Liver (tissue), 9 donors: ENCODE data around the gene AIDA. TPM values are rescaled to one million over a fixed set of nuclear protein-coding genes. Genes with fewer than 3 reads are reported as not detected.
"Not testable (repeated sequence)": the region's sequence is repeated elsewhere in the genome, so short reads cannot be mapped to it uniquely, and the experiment has no call there.

Experiments
- DNase-seq: peaks from one replicate; pipeline ENCODE4 v3.0.0-alpha.2; 2017; ENCODE audit warnings: low spot score
- H3K27ac ChIP-seq, 2 donors: one replicate each; pipeline ENCODE4 v1.7.0; 2013; ENCODE audit warnings: inconsistent platforms in 2 of 2, low read length in 2 of 2, control low read depth in 1 of 2, low read depth in 1 of 2, mild to moderate bottlenecking in 1 of 2
- H3K27me3 ChIP-seq, 4 donors: one replicate each; pipeline versions ENCODE4 v1.6.1 to v1.7.0; 2013; ENCODE audit warnings: low read length in 3 of 4, inconsistent platforms in 1 of 4, mild to moderate bottlenecking in 1 of 4, moderate library complexity in 1 of 4; ENCODE audit not compliant: control insufficient read depth in 4 of 4, insufficient read depth in 4 of 4
- H3K36me3 ChIP-seq, 4 donors: one replicate each; pipeline versions ENCODE4 v1.6.1 to v1.7.0; 2013; ENCODE audit warnings: low read length in 3 of 4, mild to moderate bottlenecking in 3 of 4, low read depth in 1 of 4, moderate library complexity in 1 of 4; ENCODE audit not compliant: control insufficient read depth in 4 of 4, insufficient read depth in 3 of 4
- H3K4me1 ChIP-seq, 4 donors: one replicate each; pipeline versions ENCODE4 v1.6.1 to v1.7.0; 2013; ENCODE audit warnings: low read length in 3 of 4, mild to moderate bottlenecking in 3 of 4, moderate library complexity in 1 of 4; ENCODE audit not compliant: control insufficient read depth in 4 of 4, insufficient read depth in 4 of 4
- H3K4me3 ChIP-seq, 3 donors: one replicate each; pipeline versions ENCODE4 v1.6.1 to v1.7.0; 2013; ENCODE audit warnings: low read length in 3 of 3, control low read depth in 1 of 3, low read depth in 1 of 3, mild to moderate bottlenecking in 1 of 3
- H3K9ac ChIP-seq, 2 donors: one replicate each; pipeline ENCODE4 v1.7.0; 2013; ENCODE audit warnings: low read length in 2 of 2, mild to moderate bottlenecking in 2 of 2, moderate library complexity in 2 of 2, control low read depth in 1 of 2, low read depth in 1 of 2
- H3K9me3 ChIP-seq, 4 donors: one replicate each; pipeline versions ENCODE4 v1.6.1 to v1.7.0; 2013; ENCODE audit warnings: low read length in 3 of 4; ENCODE audit not compliant: control insufficient read depth in 4 of 4
- ATF3 ChIP-seq: IDR thresholded peaks from 2 replicates; pipeline ENCODE4 v1.6.1; 2016; ENCODE audit warnings: antibody characterized with exemption
- CTCF ChIP-seq: fragments of 150-350 bp; IDR thresholded peaks from 2 replicates; pipeline ENCODE4 v1.5.1; 2017; ENCODE audit warnings: improper control_type of control experiment, low read depth, low read length; ENCODE audit not compliant: missing input control
- EGR1 ChIP-seq, 2 donors: IDR thresholded peaks; 2 replicates each; pipeline ENCODE4 v1.6.1; 2016 to 2018; ENCODE audit warnings: antibody characterized with exemption in 2 of 2, low read depth in 2 of 2
- FOXA1 ChIP-seq: IDR thresholded peaks from 2 replicates; pipeline ENCODE4 v1.6.1; 2016; ENCODE audit warnings: antibody characterized with exemption
- FOXA2 ChIP-seq: IDR thresholded peaks from 2 replicates; pipeline ENCODE4 v1.6.1; 2016; ENCODE audit warnings: antibody characterized with exemption
- GABPA ChIP-seq, 2 donors: IDR thresholded peaks in 1 of 2; conservative IDR thresholded peaks in 1 of 2; 2 replicates each; pipeline ENCODE4 v1.6.1; 2016; ENCODE audit warnings: antibody characterized with exemption in 2 of 2, mild to moderate bottlenecking in 1 of 2, moderate library complexity in 1 of 2
- HNF4A ChIP-seq, 2 donors: conservative IDR thresholded peaks; 2 replicates each; pipeline ENCODE4 v1.6.1; 2016; ENCODE audit warnings: antibody characterized with exemption in 2 of 2, mild to moderate bottlenecking in 2 of 2
- HNF4G ChIP-seq: IDR thresholded peaks from 2 replicates; pipeline ENCODE4 v1.6.1; 2016; ENCODE audit warnings: antibody characterized with exemption
- JUND ChIP-seq, 2 donors: IDR thresholded peaks; 2 replicates each; pipeline ENCODE4 v1.6.1; 2016; ENCODE audit warnings: antibody characterized with exemption in 2 of 2
- MAX ChIP-seq: IDR thresholded peaks from 2 replicates; pipeline ENCODE4 v1.6.1; 2016; ENCODE audit warnings: antibody characterized with exemption
- NR2F2 ChIP-seq: IDR thresholded peaks from 2 replicates; pipeline ENCODE4 v1.6.1; 2016; ENCODE audit warnings: antibody characterized with exemption
- RAD21 ChIP-seq, 2 donors: IDR thresholded peaks; 2 replicates each; pipeline ENCODE4 v1.6.1; 2016; ENCODE audit warnings: antibody characterized with exemption in 2 of 2, mild to moderate bottlenecking in 2 of 2
- REST ChIP-seq: IDR thresholded peaks from 2 replicates; pipeline ENCODE4 v1.6.1; 2016; ENCODE audit warnings: antibody characterized with exemption, mild to moderate bottlenecking
- SP1 ChIP-seq: IDR thresholded peaks from 2 replicates; pipeline ENCODE4 v1.6.1; 2018; ENCODE audit warnings: antibody characterized with exemption, mild to moderate bottlenecking
- YY1 ChIP-seq: IDR thresholded peaks from 2 replicates; pipeline ENCODE4 v1.6.1; 2016; ENCODE audit warnings: antibody characterized with exemption, mild to moderate bottlenecking
- ZBTB33 ChIP-seq: IDR thresholded peaks from 2 replicates; pipeline ENCODE4 v1.6.1; 2016; ENCODE audit warnings: antibody characterized with exemption
- WGBS: extraction: QIAGEN DNeasy Blood & Tissue Kit; methylation state at CpG from one replicate; pipeline ENCODE4 v1.1.7; 2013; 5-methylcytosine and 5-hydroxymethylcytosine counted together
- polyA plus RNA-seq, 2 donors: library from polyadenylated mRNA; stranded (reverse) in 1 of 2; unstranded in 1 of 2; fragments of 200-250 nt in 1 of 2; fragments of >200 nt in 1 of 2; fragmentation: Nextera tagmentation in 1 of 2; extraction: Ambion mirVana in 1 of 2; gene quantifications; one replicate each; pipeline versions ENCODE4 v1.2.1 to v1.2.3, GENCODE V29; 2013 to 2015
- total RNA-seq, 2 donors: library from RNA; depleted of rRNA; stranded (reverse); fragments of >200 nt; gene quantifications; one replicate each; pipeline ENCODE4 v1.2.3, GENCODE V29; 2014
- donor health status: healthy.
- donor health status: healthy.
- donor health status: healthy.
- donor health status: healthy.
- donor health status: healthy.

AIDA gene
- total and polyA plus RNA-seq, 4 donors, result 9.3 to 48.2 (median 21.5) TPM

- DNase-seq, result no peak
- no peaks in the 10 kb centered on the region for H3K36me3 ChIP-seq
- WGBS, result 86% methylated on average over 1 of the region's 1 CpG
- H3K4me1 ChIP-seq, result no peaks in the 10 kb centered on the region
- H3K27me3 ChIP-seq, result no peaks in the 10 kb centered on the region
- no peaks in the 10 kb centered on the region for H3K9me3 ChIP-seq
- no peak overlapping the region for H3K9ac ChIP-seq
- H3K4me3 ChIP-seq, result no peak overlapping the region
- no peak overlapping the region for H3K27ac ChIP-seq
- TF ChIP-seq EGR1 (IDR thresholded peaks at IDR 0.05; ENCODE audit: low read depth in 2 of 2), result no peak
- no peak for TF ChIP-seq HNF4G
- TF ChIP-seq MAX, result no peak
- TF ChIP-seq YY1, result no peak
- TF ChIP-seq SP1, result no peak
- TF ChIP-seq CTCF, result no peak
Measured at GRCh38 chr1:222750651-222751050, 38.4 kb upstream of the AIDA start.

GRCh38 chr1:222749927-222750326, 37.6 kb upstream of the AIDA start:
- no peaks in the 10 kb centered on the region for H3K4me1 ChIP-seq
- TF ChIP-seq HNF4A (conservative IDR thresholded peaks at IDR 0.05) (no peak), JUND (IDR thresholded peaks at IDR 0.05) (no peak), NR2F2 (no peak), ATF3 (no peak), FOXA1 (no peak), SP1 (no peak), REST (no peak), RAD21 (IDR thresholded peaks at IDR 0.05) (no peak), CTCF (no peak), HNF4G (no peak), GABPA (IDR thresholded peaks at IDR 0.05 in 1 of 2, conservative IDR thresholded peaks at IDR 0.05 in 1 of 2) (no peak), FOXA2 (no peak), ZBTB33 (no peak)

GRCh38 chr1:222741630-222742457, 29.6 kb upstream of the AIDA start:
- H3K27me3 ChIP-seq, H3K36me3 ChIP-seq, H3K9me3 ChIP-seq, H3K27ac ChIP-seq, H3K4me3 ChIP-seq, H3K4me1 ChIP-seq, H3K9ac ChIP-seq, DNase-seq: not testable (repeated sequence)
- WGBS, result 92% methylated on average over 5 of the region's 5 CpGs

More at GRCh38 chr1:222749927-222750326, 37.6 kb upstream of the AIDA start:
- Histone ChIP-seq H3K27ac (no peak overlapping the region), H3K27me3 (no peaks in the 10 kb centered on the region), H3K9ac (no peak overlapping the region), H3K36me3 (no peaks in the 10 kb centered on the region), H3K9me3 (no peaks in the 10 kb centered on the region), H3K4me3 (no peak overlapping the region)
- DNase-seq, result no peak
